ENCODE results near the gene BOK.

Gene BOK

DNA sequence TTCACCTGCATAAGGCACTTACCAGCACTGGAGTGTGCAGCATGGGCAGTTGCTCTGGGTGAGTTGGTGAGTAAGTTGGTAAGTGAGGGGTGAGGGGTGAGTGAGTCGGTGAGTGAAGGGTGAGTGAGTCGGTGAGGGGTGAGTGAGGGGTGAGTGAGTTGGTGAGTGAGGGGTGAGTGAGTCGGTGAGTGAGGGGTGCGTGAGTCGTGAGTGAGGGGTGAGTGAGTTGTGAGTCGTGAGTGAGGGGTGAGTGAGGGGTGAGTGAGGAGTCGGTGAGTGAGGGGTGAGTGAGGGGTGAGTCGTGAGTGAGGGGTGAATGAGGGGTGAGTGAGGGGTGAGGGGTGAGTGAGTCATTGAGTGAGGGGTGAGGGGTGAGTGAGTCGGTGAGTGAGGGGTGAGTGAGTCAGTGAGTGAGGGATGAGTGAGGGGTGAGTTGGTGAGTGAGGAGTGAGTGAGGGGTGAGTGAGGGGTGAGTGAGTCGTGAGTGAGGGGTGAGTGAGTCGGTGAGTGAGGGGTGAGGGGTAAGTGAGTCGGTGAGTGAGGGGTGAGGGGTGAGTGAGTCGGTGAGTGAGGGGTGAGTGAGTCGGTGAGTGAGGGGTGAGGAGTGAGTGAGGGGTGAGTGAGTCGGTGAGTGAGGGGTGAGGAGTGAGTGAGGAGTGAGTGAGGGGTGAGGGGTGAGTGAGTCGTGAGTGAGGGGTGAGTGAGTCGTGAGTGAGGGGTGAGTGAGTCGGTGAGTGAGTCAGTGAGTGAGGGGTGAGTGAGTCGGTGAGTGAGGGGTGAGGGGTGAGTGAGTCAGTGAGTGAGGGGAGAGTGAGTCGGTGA, 61.3 kb downstream of the BOK start:
- DNase-seq (ENCODE audit: low read depth in 1 of 2, low spot score in 1 of 2): no peak

GRCh38 chr2:241620419-241620769, 61.8 kb downstream of the BOK start:
- peak in 1 of 2 donors; percentile 47 for DNase-seq (ENCODE audit: low read depth in 1 of 2, low spot score in 1 of 2)

Data from activated T-helper 1 cell treated with anti-CD3 and anti-CD28 coated beads, Interleukin-2, amount 50 U/mL, for 16 hours (primary cell).